HG03354 (cell line): ENCODE results near the gene AKR1E2.

ENCODE experiments used
- ATAC-seq: cut with Tn5 transposase; IDR thresholded peaks from one replicate; pipeline ENCODE4 v1.9.1; 2021; ENCODE audit warnings: mild to moderate bottlenecking; ENCODE audit not compliant: unreplicated experiment, poor library complexity, severe bottlenecking

AKR1E2 gene

DNA sequence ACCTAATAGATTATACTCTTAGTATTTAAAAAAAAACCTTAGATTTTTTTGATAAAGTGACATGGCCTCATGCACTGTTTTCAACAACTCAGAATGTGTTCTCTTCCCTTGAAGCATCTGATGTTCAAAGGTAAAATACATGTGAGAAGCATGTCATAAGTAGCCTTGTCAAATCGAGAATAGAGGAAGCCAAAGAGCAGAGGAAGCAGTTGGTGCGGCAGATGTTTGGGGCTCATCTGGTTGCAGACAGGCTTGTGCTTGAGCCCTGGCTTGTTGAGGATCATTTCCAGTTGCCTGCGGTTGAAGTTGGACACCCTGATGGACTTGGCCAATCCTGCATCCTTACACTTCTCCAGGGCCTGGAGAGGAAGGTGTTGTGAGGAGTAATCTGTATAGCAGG, 59.2 kb downstream of the AKR1E2 start:
- ATAC-seq: no peak

DNA sequence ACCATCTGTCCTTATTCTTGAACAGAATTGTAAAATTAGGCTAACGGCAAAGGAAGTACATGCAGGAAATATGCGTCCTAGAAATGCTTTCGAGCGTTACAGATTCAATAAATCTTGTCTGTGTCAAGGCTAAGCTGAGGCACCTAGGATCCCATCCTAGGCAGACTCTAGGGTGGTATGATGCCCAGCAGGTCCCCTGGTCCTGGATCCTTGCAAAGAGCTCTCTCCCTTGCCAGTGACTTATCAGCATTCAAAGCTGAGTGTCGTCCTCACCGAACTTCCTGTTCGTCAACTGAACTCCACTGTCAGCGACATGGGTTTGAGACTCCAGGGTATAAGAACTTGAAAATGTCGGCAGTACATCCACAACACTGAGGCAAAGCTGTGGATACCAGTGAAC, 61.5 kb downstream of the AKR1E2 start:
- no peak for ATAC-seq

DNA sequence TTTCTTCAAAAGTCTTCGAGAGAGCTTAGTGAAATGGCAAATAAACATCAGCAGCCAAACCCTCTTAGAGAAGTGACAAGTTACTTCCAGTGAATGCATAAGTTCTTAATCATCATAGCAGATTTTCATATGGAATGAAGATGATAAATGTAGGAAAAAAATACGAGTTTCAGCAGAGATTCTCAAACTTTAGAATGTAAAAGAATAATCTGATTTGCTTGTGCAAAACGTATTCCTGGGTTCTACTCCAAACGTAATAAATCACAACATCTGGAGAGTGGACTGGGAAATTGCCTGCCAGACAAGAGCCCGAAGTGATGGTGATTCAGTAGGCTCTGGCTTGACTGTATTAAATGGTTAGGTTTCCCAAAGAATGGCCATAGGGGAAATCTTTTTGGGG, 62.2 kb downstream of the AKR1E2 start:
- ATAC-seq: no peak

DNA sequence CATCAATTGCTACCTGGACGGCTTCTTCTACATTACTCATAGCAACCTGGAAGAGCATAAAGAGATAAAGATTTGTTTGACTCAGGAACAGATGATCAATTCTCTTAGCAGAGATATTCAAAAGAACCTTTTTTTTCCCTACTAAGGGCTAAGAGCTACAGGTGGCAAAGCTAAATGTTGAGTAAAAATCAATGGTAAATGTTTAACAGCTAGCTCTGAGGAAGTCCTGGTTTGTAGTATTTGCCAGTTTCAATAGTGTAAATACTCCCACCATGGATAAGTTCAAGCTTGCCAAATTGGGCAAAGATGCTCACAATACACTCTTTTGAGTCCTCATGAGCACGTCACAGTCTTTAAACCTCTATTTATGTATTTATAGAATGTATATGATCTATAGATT, 64.0 kb downstream of the AKR1E2 start:
- no peak for ATAC-seq

DNA sequence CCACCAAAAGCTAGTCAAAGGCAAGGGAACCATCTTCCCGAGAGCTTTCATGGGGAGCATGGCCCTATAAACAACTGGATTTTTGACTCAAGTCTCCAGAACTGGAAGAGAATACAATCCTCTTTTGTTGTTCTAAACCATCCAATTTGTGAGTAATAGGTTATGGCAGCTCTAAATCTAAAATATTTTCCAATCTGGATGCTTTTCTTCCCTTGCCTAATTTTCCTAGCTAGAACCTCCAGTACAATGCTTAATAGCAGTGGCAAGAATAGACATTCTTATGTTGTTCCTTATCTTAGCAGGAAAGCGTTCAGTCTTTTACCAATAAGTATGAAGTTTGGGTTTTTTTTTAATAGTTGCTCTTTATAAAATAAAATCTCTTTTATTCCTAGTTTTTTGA, 66.7 kb downstream of the AKR1E2 start:
- no peak for ATAC-seq

DNA sequence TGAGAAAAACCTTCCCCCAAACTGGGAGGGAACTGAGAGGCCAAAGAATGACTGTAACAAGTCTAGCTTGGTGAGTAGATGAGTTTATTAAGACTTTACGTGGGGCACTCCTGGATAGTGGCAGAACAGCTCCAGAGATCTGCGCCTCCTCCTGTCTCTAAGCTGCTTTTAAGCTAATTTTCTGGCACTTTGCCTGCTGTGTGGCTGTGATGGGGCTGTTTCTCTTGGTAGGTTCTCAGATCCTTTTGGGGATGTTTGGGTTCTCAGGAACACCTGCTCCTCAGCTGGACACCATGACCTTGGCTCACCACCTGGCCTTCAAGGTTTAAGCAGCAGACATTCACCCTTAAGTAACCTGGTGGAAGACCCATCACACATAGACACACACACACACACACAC, 68.3 kb downstream of the AKR1E2 start:
- no peak for ATAC-seq
